ENCODE results near the gene HMCN1.

DNA sequence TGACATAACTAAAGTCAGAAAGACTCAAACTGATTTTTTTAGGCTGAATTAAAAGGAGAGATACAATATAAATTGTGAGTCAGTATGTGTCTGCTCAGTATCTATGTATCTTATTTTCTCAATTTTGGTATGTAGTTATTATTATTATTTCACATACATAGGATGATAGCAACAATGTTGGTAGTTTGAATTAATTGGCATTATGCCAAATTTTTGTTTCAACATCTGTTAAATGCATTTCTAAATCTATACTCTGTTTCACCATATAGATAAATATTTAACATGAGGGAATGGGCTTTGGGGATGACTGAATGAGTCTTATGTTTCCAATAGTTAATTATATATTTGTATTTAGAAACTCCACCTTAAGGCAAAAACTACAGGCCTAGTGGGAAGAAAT, 12.6 kb upstream of the HMCN1 start:
- TF ChIP-seq, protein P1, sequence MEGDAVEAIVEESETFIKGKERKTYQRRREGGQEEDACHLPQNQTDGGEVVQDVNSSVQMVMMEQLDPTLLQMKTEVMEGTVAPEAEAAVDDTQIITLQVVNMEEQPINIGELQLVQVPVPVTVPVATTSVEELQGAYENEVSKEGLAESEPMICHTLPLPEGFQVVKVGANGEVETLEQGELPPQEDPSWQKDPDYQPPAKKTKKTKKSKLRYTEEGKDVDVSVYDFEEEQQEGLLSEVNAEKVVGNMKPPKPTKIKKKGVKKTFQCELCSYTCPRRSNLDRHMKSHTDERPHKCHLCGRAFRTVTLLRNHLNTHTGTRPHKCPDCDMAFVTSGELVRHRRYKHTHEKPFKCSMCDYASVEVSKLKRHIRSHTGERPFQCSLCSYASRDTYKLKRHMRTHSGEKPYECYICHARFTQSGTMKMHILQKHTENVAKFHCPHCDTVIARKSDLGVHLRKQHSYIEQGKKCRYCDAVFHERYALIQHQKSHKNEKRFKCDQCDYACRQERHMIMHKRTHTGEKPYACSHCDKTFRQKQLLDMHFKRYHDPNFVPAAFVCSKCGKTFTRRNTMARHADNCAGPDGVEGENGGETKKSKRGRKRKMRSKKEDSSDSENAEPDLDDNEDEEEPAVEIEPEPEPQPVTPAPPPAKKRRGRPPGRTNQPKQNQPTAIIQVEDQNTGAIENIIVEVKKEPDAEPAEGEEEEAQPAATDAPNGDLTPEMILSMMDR (IDR thresholded peaks at IDR 0.05; ENCODE audit: low read depth, low read length, poor library complexity, severe bottlenecking): no peak
- TF ChIP-seq EZH2phosphoT487 (IDR thresholded peaks at IDR 0.05; ENCODE audit: borderline replicate concordance, low read length): no peak

Measured in DOHH2 (cell line).